Measurements from ENCODE around the gene ABCA5. TPM values are rescaled to one million over a fixed set of nuclear protein-coding genes. Genes with fewer than 3 reads are reported as not detected.

Gene ABCA5
- total RNA-seq, 4 donors from 2014 or later = 8.8 to 20.8 (median 11.5) TPM

DNA sequence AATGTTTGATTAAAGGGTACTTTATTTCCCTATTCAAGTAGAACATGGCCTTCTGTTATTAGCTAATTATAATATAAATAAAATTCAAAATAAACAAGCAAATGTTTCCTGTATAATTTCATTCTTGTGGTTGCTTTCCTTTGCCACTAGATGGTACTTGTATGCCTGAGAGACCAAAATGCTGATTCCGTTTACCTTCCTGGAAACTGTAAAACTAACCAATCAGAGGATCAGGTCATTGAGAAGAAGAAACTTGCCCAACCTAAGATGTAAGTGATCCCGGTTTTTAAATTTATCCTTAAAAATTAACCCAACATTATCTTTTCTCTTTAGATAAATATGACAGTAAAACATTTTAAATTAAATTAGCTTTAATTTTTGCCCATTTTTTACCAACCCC lies 8.1 kb upstream of the ABCA5 start:
- no peaks in the 10 kb centered on the region for H3K4me1 ChIP-seq
- no peak for TF ChIP-seq EP300 (IDR thresholded peaks at IDR 0.05)
- TF ChIP-seq, protein P1, sequence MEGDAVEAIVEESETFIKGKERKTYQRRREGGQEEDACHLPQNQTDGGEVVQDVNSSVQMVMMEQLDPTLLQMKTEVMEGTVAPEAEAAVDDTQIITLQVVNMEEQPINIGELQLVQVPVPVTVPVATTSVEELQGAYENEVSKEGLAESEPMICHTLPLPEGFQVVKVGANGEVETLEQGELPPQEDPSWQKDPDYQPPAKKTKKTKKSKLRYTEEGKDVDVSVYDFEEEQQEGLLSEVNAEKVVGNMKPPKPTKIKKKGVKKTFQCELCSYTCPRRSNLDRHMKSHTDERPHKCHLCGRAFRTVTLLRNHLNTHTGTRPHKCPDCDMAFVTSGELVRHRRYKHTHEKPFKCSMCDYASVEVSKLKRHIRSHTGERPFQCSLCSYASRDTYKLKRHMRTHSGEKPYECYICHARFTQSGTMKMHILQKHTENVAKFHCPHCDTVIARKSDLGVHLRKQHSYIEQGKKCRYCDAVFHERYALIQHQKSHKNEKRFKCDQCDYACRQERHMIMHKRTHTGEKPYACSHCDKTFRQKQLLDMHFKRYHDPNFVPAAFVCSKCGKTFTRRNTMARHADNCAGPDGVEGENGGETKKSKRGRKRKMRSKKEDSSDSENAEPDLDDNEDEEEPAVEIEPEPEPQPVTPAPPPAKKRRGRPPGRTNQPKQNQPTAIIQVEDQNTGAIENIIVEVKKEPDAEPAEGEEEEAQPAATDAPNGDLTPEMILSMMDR (IDR thresholded peaks at IDR 0.05) = peak; percentile 26 to 42 (median 27)
- 31% methylated on average over 2 of the region's 2 CpGs for WGBS

DNA sequence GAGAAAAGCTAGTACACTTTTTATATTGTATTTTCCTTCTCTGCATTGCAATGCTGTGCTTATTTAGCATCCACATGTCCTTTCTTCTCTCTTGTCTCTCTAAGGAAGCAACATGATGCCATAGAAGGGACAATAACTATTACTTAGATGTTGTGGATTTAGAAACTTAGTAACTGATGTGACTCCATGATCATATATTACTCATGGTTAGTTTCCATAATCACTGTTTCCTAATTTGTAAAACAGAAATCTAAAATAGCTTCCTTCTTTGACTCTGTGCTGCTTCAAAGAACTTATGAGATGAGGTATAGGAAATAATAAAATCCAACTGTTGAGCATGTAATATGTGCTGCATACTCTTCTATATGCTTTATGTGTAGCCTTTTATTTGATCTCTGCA lies 6.6 kb upstream of the ABCA5 start:
- H3K4me3 ChIP-seq = no peak overlapping the region
- no peaks in the 10 kb centered on the region for H3K4me1 ChIP-seq
- no peak overlapping the region for H3K27ac ChIP-seq (replicated peaks in 1 of 4)
- no peaks in the 10 kb centered on the region for H3K36me3 ChIP-seq
- H3K9me3 ChIP-seq = peaks cover 0 to 5% (median 0%) of the 10 kb centered on the region in 4 donors
- intact Hi-C loops (cut with DNase I) = loop anchor here (5.0 kb wide), 1 partner anchor 189 kb away; no protein-coding TSS in a partner anchor
- no peaks in the 10 kb centered on the region for H3K27me3 ChIP-seq
- DNase-seq (ENCODE audit: extremely low spot score) = no peak
- TF ChIP-seq POLR2A (IDR thresholded peaks at IDR 0.05; ENCODE audit: low read depth) (no peak), POLR2AphosphoS5 (IDR thresholded peaks at IDR 0.05) (no peak)

More for the DNA sequence above, 8.1 kb upstream of the ABCA5 start:
- intact Hi-C loops (cut with DNase I) = loop anchor here (5.0 kb wide), 1 partner anchor 77 kb away; the partner anchor contains the start of gene MAP2K6
- no peak for DNase-seq (ENCODE audit: extremely low spot score)
- H3K4me3 ChIP-seq = no peak overlapping the region
- H3K9me3 ChIP-seq = peaks cover 0 to 5% (median 0%) of the 10 kb centered on the region in 4 donors
- no peaks in the 10 kb centered on the region for H3K36me3 ChIP-seq
- H3K27ac ChIP-seq (replicated peaks in 1 of 4) = no peak overlapping the region
- H3K27me3 ChIP-seq = no peaks in the 10 kb centered on the region

DNA sequence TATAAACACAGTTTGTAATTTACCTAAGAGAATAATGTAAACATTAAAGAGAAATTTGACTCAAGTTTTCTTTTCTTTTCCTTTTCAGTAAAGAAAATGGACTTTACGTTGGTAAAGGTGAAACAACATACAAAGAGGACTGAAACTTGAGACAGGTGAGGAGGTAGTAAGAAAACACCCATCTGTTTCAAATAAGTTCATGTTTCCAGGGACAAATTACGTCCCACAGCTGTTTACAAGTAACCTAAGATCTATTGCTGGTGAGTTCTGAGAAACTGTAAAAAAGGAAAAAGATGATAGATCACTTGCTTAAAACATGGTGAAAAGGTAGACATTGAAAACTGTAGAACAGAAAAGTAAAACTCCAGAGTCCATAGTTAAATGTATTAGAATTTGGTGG lies 4.8 kb upstream of the ABCA5 start:
- Histone ChIP-seq H3K4me1 (peaks cover 0 to 7% (median 3%) of the 10 kb centered on the region in 4 donors), H3K9me3 (no peaks in the 10 kb centered on the region), H3K4me3 (no peak overlapping the region), H3K36me3 (no peaks in the 10 kb centered on the region), H3K27ac (replicated peaks in 1 of 4) (no peak overlapping the region), H3K27me3 (no peaks in the 10 kb centered on the region)
- TF ChIP-seq EP300 (IDR thresholded peaks at IDR 0.05) = no peak
- TF ChIP-seq POLR2AphosphoS5 (IDR thresholded peaks at IDR 0.05) = no peak
- TF ChIP-seq, protein P1 (IDR thresholded peaks at IDR 0.05) = no peak
- TF ChIP-seq POLR2A (IDR thresholded peaks at IDR 0.05; ENCODE audit: low read depth) = no peak
- no peak for DNase-seq (ENCODE audit: extremely low spot score)
- intact Hi-C loops (cut with DNase I) = loop anchor here (5.0 kb wide), 1 partner anchor 191 kb away; no protein-coding TSS in a partner anchor
- WGBS = 72% methylated on average over 2 of the region's 2 CpGs

DNA sequence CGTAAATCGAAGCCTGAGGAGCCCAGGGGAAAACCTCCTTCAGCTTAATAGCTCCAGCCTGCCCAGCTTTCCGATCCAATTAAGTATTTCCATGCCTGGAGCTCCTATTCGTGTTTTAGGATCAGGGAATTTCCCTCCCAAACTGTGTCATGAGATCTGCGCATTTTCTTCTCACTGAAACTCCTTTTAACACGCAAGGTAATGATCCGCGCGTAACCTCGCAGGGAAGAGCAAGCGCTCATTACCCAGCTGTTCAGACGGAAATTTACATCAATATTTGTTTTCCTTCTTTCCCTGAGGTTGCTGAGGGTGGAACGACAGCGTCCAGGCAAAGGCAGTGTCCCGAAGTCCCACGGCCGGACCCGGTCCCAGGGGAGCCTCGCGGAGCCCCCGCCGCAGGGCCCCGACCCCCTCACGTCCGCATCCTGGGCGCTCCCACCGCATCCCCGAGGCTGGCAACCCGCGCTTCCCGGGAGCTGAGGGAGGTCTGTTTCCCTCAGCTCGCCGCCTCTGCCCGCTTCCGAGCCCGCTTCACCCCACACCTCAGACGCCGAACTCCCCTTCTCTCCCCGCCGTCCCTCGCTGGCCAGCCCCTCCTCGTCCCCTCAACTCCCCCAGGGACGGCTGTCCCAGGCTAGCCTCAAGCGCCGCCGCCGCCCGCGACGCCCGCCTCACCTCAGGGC lies 415 bp downstream of the ABCA5 start:
- intact Hi-C loops (cut with DNase I) = loop anchor here (10.0 kb wide), 1 partner anchor 1332 kb away; the partner anchor contains the start of gene C17orf58
- no peaks in the 10 kb centered on the region for H3K27me3 ChIP-seq
- TF ChIP-seq POLR2A (IDR thresholded peaks at IDR 0.05; ENCODE audit: low read depth) = no peak
- TF ChIP-seq EP300 (IDR thresholded peaks at IDR 0.05) = no peak
- TF ChIP-seq, protein P1 (IDR thresholded peaks at IDR 0.05) = no peak
- no peak for TF ChIP-seq POLR2AphosphoS5 (IDR thresholded peaks at IDR 0.05)
- H3K4me3 ChIP-seq = peak overlapping the region; percentile 76 to 86 (median 77)
- 0% methylated on average over 25 of the region's 51 CpGs for WGBS
- peaks cover 5 to 20% (median 16%) of the 10 kb centered on the region in 4 donors for H3K4me1 ChIP-seq
- H3K9me3 ChIP-seq = no peaks in the 10 kb centered on the region
- DNase-seq (ENCODE audit: extremely low spot score) = no peak
- no peaks in the 10 kb centered on the region for H3K36me3 ChIP-seq
- H3K27ac ChIP-seq (replicated peaks in 1 of 4) = peak overlapping the region; percentile 89 to 92 (median 90)

DNA sequence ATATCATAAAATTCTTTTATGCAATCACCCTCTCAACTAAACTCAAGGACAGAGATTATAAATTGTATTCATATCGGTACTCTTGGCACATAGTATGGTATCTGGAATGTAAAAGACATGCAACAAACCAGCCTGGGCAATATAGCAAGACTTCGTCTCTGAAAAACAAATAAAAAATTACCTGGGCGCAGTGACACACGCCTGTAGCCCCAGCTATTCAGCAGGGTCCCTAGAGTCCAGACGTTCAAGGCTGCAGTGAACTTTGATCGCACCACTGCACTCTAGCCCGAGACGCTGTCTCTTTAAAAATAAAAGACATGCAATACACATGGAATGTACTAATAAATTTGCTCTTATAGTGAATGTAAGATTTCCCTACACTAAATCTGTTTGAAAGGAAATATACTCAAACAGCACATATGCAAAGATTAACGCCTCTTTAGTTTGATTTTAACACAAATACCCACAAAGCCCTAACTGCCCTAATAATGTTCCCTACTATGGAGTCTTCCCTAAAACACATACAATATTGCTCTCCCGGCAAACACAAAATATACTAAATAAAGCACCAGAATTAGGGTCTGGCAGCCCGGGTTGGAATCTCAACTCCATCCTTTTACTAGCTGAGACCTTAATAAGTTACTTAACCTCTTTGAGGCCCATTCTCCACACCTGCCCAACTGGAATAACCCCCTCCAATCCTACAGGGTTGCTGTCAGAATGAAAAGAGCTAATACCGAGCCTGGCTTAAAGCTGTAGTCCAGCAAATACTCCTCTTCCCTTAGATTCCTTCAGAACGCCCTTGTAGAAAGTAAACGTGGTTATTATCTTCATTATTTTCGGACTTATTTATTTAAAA lies 1.2 kb downstream of the ABCA5 start:
- 52% methylated on average over 15 of the region's 15 CpGs for WGBS
- Histone ChIP-seq H3K36me3 (no peaks in the 10 kb centered on the region), H3K4me1 (peaks cover 5 to 20% (median 16%) of the 10 kb centered on the region in 4 donors), H3K4me3 (peak overlapping the region; percentile 76 to 86 (median 77)), H3K27me3 (no peaks in the 10 kb centered on the region), H3K9me3 (no peaks in the 10 kb centered on the region), H3K27ac (replicated peaks in 1 of 4) (peak overlapping the region; percentile 89 to 92 (median 90))
- DNase-seq (ENCODE audit: extremely low spot score) = no peak
- TF ChIP-seq POLR2AphosphoS5 (IDR thresholded peaks at IDR 0.05) = no peak
- TF ChIP-seq EP300 (IDR thresholded peaks at IDR 0.05) = no peak
- no peak for TF ChIP-seq POLR2A (IDR thresholded peaks at IDR 0.05; ENCODE audit: low read depth)
- TF ChIP-seq, protein P1 (IDR thresholded peaks at IDR 0.05) = no peak
- intact Hi-C loops (cut with DNase I) = loop anchor here (10.0 kb wide), 1 partner anchor 1331 kb away; the partner anchor contains the start of gene C17orf58

Data from esophagus muscularis mucosa (tissue), 4 donors.